Forelimb muscle (tissue), 1 donor: ENCODE data around the gene AASDH. TPM values are rescaled to one million over a fixed set of nuclear protein-coding genes. Genes with fewer than 3 reads are reported as not detected.

ENCODE experiments used
- polyA plus RNA-seq: library from polyadenylated mRNA; unstranded; fragments of 120-200 nt; gene quantifications from one replicate; pipeline ENCODE4 v1.2.1, GENCODE V29; 2013; ENCODE audit not compliant: insufficient read length

The AASDH gene
- polyA plus RNA-seq, 1 donor, result 10.6 TPM

Other genes with a start within 250 kb of the AASDH start
- gene PPAT, start 48.1 kb upstream of the AASDH start, polyA plus RNA-seq, result 10.1 TPM
- gene PAICS, start 48.8 kb upstream of the AASDH start, polyA plus RNA-seq, result 56.0 TPM
- 71.7 TPM for gene SRP72, start 80.1 kb upstream of the AASDH start, polyA plus RNA-seq
- 0.13 TPM for gene ARL9, start 118.3 kb upstream of the AASDH start, polyA plus RNA-seq